GM21447 (cell line): ENCODE results near the gene ARPC1B.
"Not testable (repeated sequence)": the region's sequence is repeated elsewhere in the genome, so short reads cannot be mapped to it uniquely, and the experiment has no call there.

Source experiments
- ATAC-seq: cut with Tn5 transposase; IDR thresholded peaks from one replicate; pipeline ENCODE4 v1.9.1; 2021; ENCODE audit not compliant: unreplicated experiment

ARPC1B gene

GRCh38 chr7:99374111-99375064 lies at the start of gene ARPC1B:
Gene ARPC1B (plus strand): TSS chr7:99374730. CDS start chr7:99385715, 10,985 bp downstream.
- ATAC-seq: peak; percentile 58

GRCh38 chr7:99325001-99325493 lies 49.5 kb upstream of the ARPC1B start:
- no peak for ATAC-seq

- ATAC-seq: peak; percentile 85
Measured at GRCh38 chr7:99325592-99326407, 48.7 kb upstream of the ARPC1B start, which contains the start of gene ARPC1A. Gene ARPC1A (plus strand): TSS chr7:99325898. CDS start chr7:99333354, 7,456 bp downstream.

- ATAC-seq: no peak
Measured at GRCh38 chr7:99326408-99326782, 48.1 kb upstream of the ARPC1B start.

DNA sequence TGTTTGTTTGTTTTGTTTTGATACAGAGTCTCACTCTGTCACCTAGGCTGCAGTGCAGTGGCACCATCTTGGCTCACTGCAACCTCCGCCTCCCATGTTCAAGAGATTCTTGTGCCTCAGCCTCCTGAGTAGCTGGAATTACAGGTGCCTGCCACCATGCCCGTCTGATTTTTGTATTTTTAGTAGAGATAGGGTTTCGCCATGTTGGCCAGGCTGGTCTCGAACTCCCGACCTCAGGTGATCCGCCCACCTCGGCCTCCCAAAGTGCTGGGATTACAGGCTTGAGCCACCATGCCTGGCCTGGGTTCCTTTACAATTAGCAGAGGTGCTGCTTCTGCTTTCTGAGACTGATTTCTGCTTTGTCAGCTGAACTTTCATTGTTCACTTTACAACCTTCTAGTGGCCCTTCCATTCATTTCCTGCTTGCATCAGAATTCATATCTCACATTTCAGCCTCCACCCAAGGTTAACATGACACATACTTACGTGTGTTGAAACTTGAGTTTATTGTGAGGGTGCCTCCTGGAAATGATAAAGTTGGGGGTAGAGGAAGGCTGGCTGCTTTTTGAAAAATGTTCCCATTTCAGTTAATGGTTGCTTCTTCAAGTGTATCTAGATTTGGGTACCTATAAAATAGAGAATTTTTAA lies 44.1 kb upstream of the ARPC1B start:
- not testable (repeated sequence) for ATAC-seq

GRCh38 chr7:99331002-99331401 lies 43.5 kb upstream of the ARPC1B start:
- ATAC-seq: no peak

DNA sequence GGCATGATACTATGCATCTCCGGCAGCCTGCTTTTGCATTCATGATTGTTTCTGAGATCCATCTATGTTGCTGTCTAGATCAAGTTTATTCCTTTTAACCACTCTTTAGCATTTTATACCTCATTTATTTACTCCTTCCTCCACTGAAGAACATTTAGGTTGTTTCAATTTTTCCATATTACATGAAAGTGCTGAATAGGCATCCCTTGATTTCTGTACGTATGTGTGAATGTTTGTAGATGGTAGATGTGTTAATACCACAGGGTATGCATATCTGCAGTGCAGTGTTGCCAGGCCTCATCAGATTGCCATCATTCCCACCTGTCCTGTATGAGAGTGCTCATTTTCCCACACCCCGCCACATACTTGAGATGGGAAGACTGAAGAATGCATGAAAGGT lies 34.9 kb upstream of the ARPC1B start:
- ATAC-seq: no peak

- ATAC-seq: no peak
Measured at GRCh38 chr7:99340659-99341058, 33.9 kb upstream of the ARPC1B start.

- no peak for ATAC-seq
Measured at GRCh38 chr7:99344061-99344647, 30.4 kb upstream of the ARPC1B start.

- not testable (repeated sequence) for ATAC-seq
Measured at GRCh38 chr7:99350641-99351040, 23.9 kb upstream of the ARPC1B start.

- ATAC-seq: no peak
Measured at GRCh38 chr7:99352247-99352646, 22.3 kb upstream of the ARPC1B start.

- no peak for ATAC-seq
Measured at GRCh38 chr7:99355098-99355497, 19.4 kb upstream of the ARPC1B start.

- no peak for ATAC-seq
Measured at GRCh38 chr7:99357701-99358490, 16.6 kb upstream of the ARPC1B start.

GRCh38 chr7:99358521-99358920 lies 16.0 kb upstream of the ARPC1B start:
- not testable (repeated sequence) for ATAC-seq

- no peak for ATAC-seq
Measured at GRCh38 chr7:99359465-99360154, 14.9 kb upstream of the ARPC1B start.

GRCh38 chr7:99362801-99363200 lies 11.7 kb upstream of the ARPC1B start:
- ATAC-seq: no peak

- no peak for ATAC-seq
Measured at GRCh38 chr7:99363286-99363685, 11.2 kb upstream of the ARPC1B start.

DNA sequence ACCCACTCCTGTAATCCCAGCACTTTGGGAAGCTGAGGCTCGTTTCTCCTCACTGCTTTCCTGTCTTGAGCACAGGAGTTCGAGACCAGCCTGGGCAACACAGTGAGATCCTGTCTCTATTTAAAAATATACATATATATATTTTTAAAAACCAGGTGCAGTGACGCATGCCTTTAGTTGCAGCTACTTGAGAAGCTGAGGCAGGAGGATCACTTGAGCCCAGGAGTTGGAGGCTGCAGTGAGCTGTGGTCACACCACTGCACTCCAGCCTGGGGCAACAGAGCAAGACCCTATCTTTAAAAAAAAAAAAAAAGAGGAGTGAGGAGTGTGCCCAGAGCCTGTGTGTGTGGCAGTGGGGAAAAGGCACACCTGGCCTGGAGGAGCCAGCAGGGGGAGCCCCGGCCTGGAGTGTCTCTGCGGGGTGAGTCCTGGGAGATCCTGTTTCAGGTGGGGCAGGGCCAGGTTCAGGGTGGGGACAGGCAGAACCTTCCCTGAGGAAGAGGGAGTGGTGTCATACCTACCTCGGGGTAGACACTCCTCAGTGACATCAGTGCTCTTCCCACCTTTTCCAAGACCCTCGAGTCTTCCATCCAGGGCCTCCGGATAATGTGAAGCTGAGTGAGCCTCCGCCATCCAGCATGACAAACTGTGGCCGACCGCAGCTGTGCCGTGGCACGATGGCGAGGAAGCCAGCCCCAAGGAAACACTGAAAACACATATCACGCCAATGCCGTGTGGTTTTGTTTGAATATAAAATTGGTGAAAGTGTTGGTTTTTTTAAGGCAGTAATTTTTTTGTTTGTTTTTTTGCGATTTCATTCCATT lies 9.0 kb upstream of the ARPC1B start:
- ATAC-seq: no peak
